Left ventricle myocardium inferior (tissue), 1 donor: ENCODE measurements around the gene CTXND1. TPM values are rescaled to one million over a fixed set of nuclear protein-coding genes. Genes with fewer than 3 reads are reported as not detected.
A peak's percentile ranks its signal among the peaks of the same experiment; 100 is the strongest.

Source experiments
- DNase-seq: peaks from one replicate; pipeline ENCODE4 v3.0.0-alpha.2; 2020
- H3K27ac ChIP-seq: fragments of 200-600 bp; replicated peaks from 2 replicates; pipeline ENCODE4 v1.8.0; 2021
- H3K27me3 ChIP-seq: fragments of 200-600 bp; 2 replicates; pipeline ENCODE4 v1.8.0; 2021; ENCODE audit warnings: low read depth
- H3K36me3 ChIP-seq: fragments of 200-600 bp; 2 replicates; pipeline ENCODE4 v1.8.0; 2021
- H3K4me1 ChIP-seq: fragments of 200-600 bp; 2 replicates; pipeline ENCODE4 v1.8.0; 2021
- H3K4me3 ChIP-seq: fragments of 200-600 bp; 2 replicates; pipeline ENCODE4 v1.8.0; 2021; ENCODE audit warnings: mild to moderate bottlenecking, moderate library complexity
- H3K9me3 ChIP-seq: fragments of 200-600 bp; replicated peaks from 2 replicates; pipeline ENCODE4 v1.8.0; 2021
- intact Hi-C: fragments of 100-400 bp; cut with micrococcal nuclease; formaldehyde crosslinking; loops from one replicate; pipeline ENCODE4 v1.11.0; 2022
- total RNA-seq: library from RNA; stranded (reverse); fragmentation: NEBNext Ultra II Directional; extraction: Animal tissue kit (Norgen Biotek cat#: 25700); gene quantifications from one replicate; pipeline ENCODE4 v1.2.1, GENCODE V29; 2021
- TF ChIP-seq, protein P1 (sequence below): fragments of 200-600 bp; IDR thresholded peaks from 2 replicates; pipeline ENCODE4 v1.8.0; 2021; ENCODE audit warnings: antibody characterized with exemption, mild to moderate bottlenecking, borderline replicate concordance
- donor health status: DM: no; HTN: yes; CAD: no; lungs with severe emphysema.

Gene CTXND1
- total RNA-seq, 1 donor from 2014 or later = 2.1 TPM

DNA sequence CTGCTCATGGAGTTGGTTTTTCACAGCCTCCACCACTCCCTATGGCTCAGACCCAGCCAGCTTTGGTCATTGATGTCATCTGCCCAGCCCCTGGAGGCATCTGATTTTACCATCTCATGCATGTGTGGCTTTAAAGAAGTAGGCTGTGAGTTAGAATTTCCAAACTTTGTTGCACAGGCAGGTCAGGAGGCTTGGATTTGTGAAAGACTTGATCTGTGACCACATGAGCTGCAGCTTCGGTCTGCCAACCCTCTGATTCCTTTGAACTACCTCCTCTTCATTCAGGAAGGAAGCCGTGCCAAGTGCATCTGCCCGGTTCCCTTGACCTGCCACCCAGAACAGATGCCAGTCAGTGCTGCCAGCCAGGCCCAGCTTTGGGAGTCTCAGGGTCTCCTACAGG lies 9.2 kb downstream of the CTXND1 start:
- Histone ChIP-seq H3K4me3 (no peak overlapping the region), H3K4me1 (peaks cover 17% of the 10 kb centered on the region), H3K27me3 (peaks cover 32% of the 10 kb centered on the region), H3K36me3 (no peaks in the 10 kb centered on the region), H3K9me3 (no peaks in the 10 kb centered on the region), H3K27ac (peak overlapping the region; percentile 60)
- TF ChIP-seq, protein P1, sequence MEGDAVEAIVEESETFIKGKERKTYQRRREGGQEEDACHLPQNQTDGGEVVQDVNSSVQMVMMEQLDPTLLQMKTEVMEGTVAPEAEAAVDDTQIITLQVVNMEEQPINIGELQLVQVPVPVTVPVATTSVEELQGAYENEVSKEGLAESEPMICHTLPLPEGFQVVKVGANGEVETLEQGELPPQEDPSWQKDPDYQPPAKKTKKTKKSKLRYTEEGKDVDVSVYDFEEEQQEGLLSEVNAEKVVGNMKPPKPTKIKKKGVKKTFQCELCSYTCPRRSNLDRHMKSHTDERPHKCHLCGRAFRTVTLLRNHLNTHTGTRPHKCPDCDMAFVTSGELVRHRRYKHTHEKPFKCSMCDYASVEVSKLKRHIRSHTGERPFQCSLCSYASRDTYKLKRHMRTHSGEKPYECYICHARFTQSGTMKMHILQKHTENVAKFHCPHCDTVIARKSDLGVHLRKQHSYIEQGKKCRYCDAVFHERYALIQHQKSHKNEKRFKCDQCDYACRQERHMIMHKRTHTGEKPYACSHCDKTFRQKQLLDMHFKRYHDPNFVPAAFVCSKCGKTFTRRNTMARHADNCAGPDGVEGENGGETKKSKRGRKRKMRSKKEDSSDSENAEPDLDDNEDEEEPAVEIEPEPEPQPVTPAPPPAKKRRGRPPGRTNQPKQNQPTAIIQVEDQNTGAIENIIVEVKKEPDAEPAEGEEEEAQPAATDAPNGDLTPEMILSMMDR = no peak
- intact Hi-C loops = no loop called here
- DNase-seq = no peak

DNA sequence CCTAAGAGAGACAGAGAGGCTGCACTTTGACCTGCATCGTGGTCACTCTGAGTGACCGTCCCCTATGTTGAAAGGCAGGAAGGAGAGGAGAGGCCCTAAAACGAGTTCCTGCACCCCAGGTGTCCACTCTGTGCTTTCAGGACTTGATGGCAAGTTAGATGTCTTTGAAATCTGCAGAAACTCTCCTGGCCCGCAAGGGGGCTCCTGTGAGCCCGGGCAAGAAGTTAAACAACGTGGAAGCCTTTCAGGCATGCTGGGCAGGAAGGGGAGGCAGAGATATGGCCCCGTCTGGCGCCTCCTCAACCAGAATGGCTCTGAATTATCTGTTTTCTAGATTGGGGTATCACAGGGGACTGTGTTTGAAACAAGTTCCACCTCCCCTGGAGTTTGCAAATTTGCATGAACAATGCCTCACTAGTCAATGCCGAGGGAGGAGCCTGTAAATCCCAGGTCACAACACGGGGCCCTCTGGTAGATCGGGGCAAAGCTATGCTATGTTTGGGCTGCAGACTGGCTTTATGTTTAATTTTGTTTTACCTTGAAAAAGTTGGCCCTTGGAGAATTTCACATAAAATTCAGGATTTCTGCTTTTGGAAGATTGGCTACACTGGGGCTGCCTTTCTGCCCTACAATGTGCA lies 9.8 kb downstream of the CTXND1 start:
- H3K9me3 ChIP-seq = no peaks in the 10 kb centered on the region
- H3K4me3 ChIP-seq = no peak overlapping the region
- TF ChIP-seq, protein P1 = peak; percentile 66
- DNase-seq = no peak
- intact Hi-C loops = no loop called here
- H3K36me3 ChIP-seq = no peaks in the 10 kb centered on the region
- H3K4me1 ChIP-seq = peaks cover 17% of the 10 kb centered on the region
- peaks cover 27% of the 10 kb centered on the region for H3K27me3 ChIP-seq
- H3K27ac ChIP-seq = peak overlapping the region; percentile 60

DNA sequence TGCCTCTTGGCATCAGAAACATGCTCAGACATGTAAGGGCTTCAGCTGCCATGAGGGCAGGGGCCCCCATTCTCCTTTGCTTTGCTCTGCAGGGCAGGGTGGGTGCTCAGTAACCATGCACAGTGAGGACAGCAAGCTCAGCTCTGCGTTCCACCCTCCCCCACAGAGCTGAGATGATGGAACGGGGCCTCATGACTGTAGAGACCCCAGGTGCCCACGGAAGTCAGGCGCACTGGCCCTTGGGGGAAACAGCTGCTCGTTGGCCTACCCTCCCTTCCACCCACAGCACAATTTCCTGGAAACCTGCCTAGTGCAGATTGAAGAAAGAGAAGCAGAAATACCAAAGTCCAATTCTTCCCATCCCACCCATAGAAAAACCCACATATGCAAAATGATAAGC lies 10.5 kb downstream of the CTXND1 start:
- Histone ChIP-seq H3K4me1 (peaks cover 17% of the 10 kb centered on the region), H3K9me3 (no peaks in the 10 kb centered on the region), H3K27me3 (peaks cover 22% of the 10 kb centered on the region), H3K36me3 (no peaks in the 10 kb centered on the region), H3K27ac (no peak overlapping the region), H3K4me3 (no peak overlapping the region)
- TF ChIP-seq, protein P1 = no peak
- intact Hi-C loops = no loop called here
- no peak for DNase-seq

DNA sequence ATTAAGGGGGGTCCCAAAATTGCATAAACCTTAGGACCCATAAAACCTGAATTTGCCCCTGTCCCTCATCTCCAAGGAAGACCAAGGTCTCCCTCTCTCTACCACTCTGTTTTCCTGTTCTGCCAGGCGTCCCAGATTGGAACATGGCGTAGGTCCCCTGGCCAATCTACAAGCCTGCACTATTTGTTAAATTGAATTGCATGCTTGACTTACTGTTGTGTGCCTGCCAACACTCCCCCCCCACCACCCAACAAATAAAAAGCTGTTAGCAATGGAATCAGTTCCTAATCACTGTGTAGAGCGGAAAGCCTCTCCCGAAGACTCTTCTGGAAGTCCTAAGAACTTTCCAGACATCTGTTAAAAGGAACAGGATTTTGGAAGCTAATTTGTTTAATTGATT lies 11.7 kb downstream of the CTXND1 start:
- H3K9me3 ChIP-seq = no peaks in the 10 kb centered on the region
- H3K36me3 ChIP-seq = no peaks in the 10 kb centered on the region
- no peak for DNase-seq
- peaks cover 22% of the 10 kb centered on the region for H3K27me3 ChIP-seq
- TF ChIP-seq, protein P1 = no peak
- H3K4me1 ChIP-seq = peaks cover 17% of the 10 kb centered on the region
- H3K4me3 ChIP-seq = no peak overlapping the region
- no peak overlapping the region for H3K27ac ChIP-seq
- intact Hi-C loops = no loop called here

DNA sequence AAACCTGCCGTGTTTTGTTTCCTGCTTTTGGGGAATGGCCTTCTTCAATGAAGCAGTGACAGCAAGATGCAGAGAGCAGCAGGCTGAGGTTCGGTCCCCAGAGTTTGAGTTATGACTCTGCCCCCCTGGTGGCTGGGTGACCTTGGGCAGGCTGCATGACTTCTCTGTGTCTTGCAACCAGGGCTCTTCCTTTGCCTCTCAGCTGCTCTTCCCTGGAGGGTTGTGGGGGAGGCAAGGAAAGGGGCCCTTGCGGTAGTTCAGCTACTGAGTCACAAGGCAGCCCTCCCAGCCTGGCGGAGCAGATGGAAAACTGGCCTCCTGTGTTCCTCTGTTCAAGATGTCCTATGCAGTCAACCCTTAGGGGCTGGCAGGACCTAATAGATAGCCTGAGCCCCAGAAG lies 17.1 kb downstream of the CTXND1 start:
- Histone ChIP-seq H3K27me3 (peaks cover 26% of the 10 kb centered on the region), H3K4me1 (no peaks in the 10 kb centered on the region), H3K4me3 (no peak overlapping the region), H3K36me3 (no peaks in the 10 kb centered on the region), H3K9me3 (no peaks in the 10 kb centered on the region), H3K27ac (no peak overlapping the region)
- TF ChIP-seq, protein P1 = peak; percentile 44
- no peak for DNase-seq
- intact Hi-C loops = no loop called here
